Raji (cell line): ENCODE measurements around the gene DGUOK.

Source experiments
- POLR2A ChIP-seq: IDR thresholded peaks from 2 replicates; pipeline ENCODE4 v1.6.1; 2011; ENCODE audit warnings: low read depth, low read length, control low read depth; ENCODE audit not compliant: insufficient read depth

The DGUOK gene

GRCh38 chr2:73979686-73980085 lies 53.0 kb downstream of the DGUOK start:
- TF ChIP-seq POLR2A = no peak

GRCh38 chr2:73980566-73980965 lies 53.9 kb downstream of the DGUOK start:
- no peak for TF ChIP-seq POLR2A

GRCh38 chr2:73981081-73982001 lies 54.7 kb downstream of the DGUOK start:
- no peak for TF ChIP-seq POLR2A

- TF ChIP-seq POLR2A = no peak; the same call in 1 of the 2 replicates
Observed at GRCh38 chr2:73982140-73982617, 55.5 kb downstream of the DGUOK start.

GRCh38 chr2:73983322-73984202 lies 56.9 kb downstream of the DGUOK start:
- TF ChIP-seq POLR2A = no peak

- no peak for TF ChIP-seq POLR2A
Observed at GRCh38 chr2:73984203-73984921, 57.7 kb downstream of the DGUOK start, which contains the start of gene TET3. Gene TET3, plus strand, starts transcription at chr2:73984910. Its CDS starts 1,494 bp downstream, at chr2:73986404.

GRCh38 chr2:73984922-73985307 lies 58.2 kb downstream of the DGUOK start:
- TF ChIP-seq POLR2A = peak; percentile 38; the same call in 1 of the 2 replicates

GRCh38 chr2:73985308-73986084 lies 58.8 kb downstream of the DGUOK start:
- no peak for TF ChIP-seq POLR2A

- TF ChIP-seq POLR2A = no peak
Observed at GRCh38 chr2:73986085-73986681, 59.5 kb downstream of the DGUOK start.

- TF ChIP-seq POLR2A = no peak
Observed at GRCh38 chr2:73987109-73987947, 60.6 kb downstream of the DGUOK start.

- no peak for TF ChIP-seq POLR2A
Observed at GRCh38 chr2:73987948-73988700, 61.4 kb downstream of the DGUOK start.

- TF ChIP-seq POLR2A = no peak
Observed at GRCh38 chr2:73989972-73990371, 63.3 kb downstream of the DGUOK start.
